GM12878 (cell line): ENCODE results near the gene COX6B2. TPM values are rescaled to one million over a fixed set of nuclear protein-coding genes. Genes with fewer than 3 reads are reported as not detected.

Experiments used
- ATAC-seq: fragments of 200-7000 bp; cut with Tn5 transposase; 3 replicates; pipeline ENCODE4 v1.9.1; 2020; ENCODE audit warnings: mild to moderate bottlenecking, moderate library complexity
- BruUV-seq: library from RNA; stranded (reverse); fragments of 400-500 nt; replicated peaks from 2 replicates; lab custom pipeline; 2021; lab: Mats Ljungman, UMichigan
- CTCF ChIA-PET: fragments of 300-600 bp; sonication (Branson Sonifier 250); formaldehyde crosslinking; extraction: SDS; loops from one replicate; lab custom pipeline; 2021; ENCODE audit warnings: inconsistent platforms; lab: Yijun Ruan, JAX
- POLR2A ChIA-PET: fragments of 350-600 bp; formaldehyde crosslinking; extraction: SDS; loops from one replicate; lab custom pipeline; 2021; ENCODE audit warnings: inconsistent platforms; lab: Charles Lee
- RAD21 ChIA-PET: fragments of 300-600 bp; sonication (Branson Sonifier 250); formaldehyde crosslinking; loops from one replicate; lab custom pipeline; 2023; ENCODE audit warnings: antibody characterized with exemption; ENCODE audit not compliant: unreplicated experiment; lab: Charles Lee
- SMC1A ChIA-PET: fragments of 300-600 bp; sonication (Branson Sonifier 250); formaldehyde crosslinking; loops from one replicate; lab custom pipeline; 2023; ENCODE audit not compliant: unreplicated experiment, uncharacterized antibody; lab: Charles Lee
- DNase-seq: peaks from one replicate; pipeline ENCODE4 v3.0.0-alpha.2; 2011; ENCODE audit warnings: low read depth, low spot score
- FAIRE-seq: peaks from 3 replicates; lab custom pipeline; 2011; peaks lifted over from hg19 to GRCh38; lab: Jason Lieb, UNC
- H2AFZ ChIP-seq: 2 replicates; pipeline ENCODE4 v1.6.0; 2011; ENCODE audit warnings: low read depth, low read length, control low read depth; ENCODE audit not compliant: control insufficient read depth
- H3K27ac ChIP-seq: 2 replicates; pipeline ENCODE4 v1.5.1; 2011; ENCODE audit warnings: control low read depth; ENCODE audit not compliant: control insufficient read depth, insufficient read depth
- H3K27me3 ChIP-seq, 2 experiments: replicated peaks in 1 of 2; 2 replicates each; pipeline versions ENCODE4 v1.6.0 to v1.6.1; 2011; ENCODE audit warnings: low read length in 1 of 2; ENCODE audit not compliant: control insufficient read depth in 2 of 2, insufficient read depth in 2 of 2
- H3K36me3 ChIP-seq, 2 experiments: 2 replicates each; pipeline ENCODE4 v1.5.1; 2011; ENCODE audit warnings: low read length in 1 of 2; ENCODE audit not compliant: control insufficient read depth in 2 of 2, insufficient read depth in 2 of 2
- H3K4me1 ChIP-seq: 2 replicates; pipeline ENCODE4 v1.6.1; 2011; ENCODE audit warnings: mild to moderate bottlenecking, low read length, moderate library complexity, mixed read lengths; ENCODE audit not compliant: control insufficient read depth, insufficient read depth
- H3K4me2 ChIP-seq: 2 replicates; pipeline ENCODE4 v1.6.0; 2011; ENCODE audit warnings: control low read depth; ENCODE audit not compliant: control insufficient read depth, insufficient read depth
- H3K4me3 ChIP-seq: fragments of 200-600 bp; sonication (generic); 2 replicates; pipeline ENCODE4 v1.5.1; 2016
- H3K79me2 ChIP-seq: 2 replicates; pipeline ENCODE4 v1.6.0; 2011; ENCODE audit warnings: low read length; ENCODE audit not compliant: control insufficient read depth, insufficient read depth
- H3K9ac ChIP-seq: 2 replicates; pipeline ENCODE4 v1.8.0; 2011; ENCODE audit warnings: low read length, control low read depth, mixed read lengths; ENCODE audit not compliant: control insufficient read depth, insufficient read depth
- H3K9me3 ChIP-seq: replicated peaks from 3 replicates; pipeline ENCODE4 v1.5.1; 2011; ENCODE audit warnings: mild to moderate bottlenecking, low read length; ENCODE audit not compliant: control insufficient read depth, insufficient read depth
- H4K20me1 ChIP-seq: 2 replicates; pipeline ENCODE4 v1.6.0; 2011; ENCODE audit not compliant: control insufficient read depth, insufficient read depth
- BMI1 ChIP-seq: fragments of 450-650 bp; IDR thresholded peaks from 2 replicates; pipeline ENCODE4 v1.6.1; 2016; ENCODE audit warnings: mild to moderate bottlenecking, moderate library complexity, borderline replicate concordance
- EZH2 ChIP-seq: IDR thresholded peaks from 2 replicates; pipeline ENCODE4 v1.6.1; 2012; ENCODE audit warnings: low read depth, mild to moderate bottlenecking, control low read depth, inconsistent platforms, low read length, borderline replicate concordance; ENCODE audit not compliant: control insufficient read depth
- HDAC2 ChIP-seq: fragments of 200-600 bp; sonication (generic); IDR thresholded peaks from 2 replicates; pipeline ENCODE4 v1.6.1; 2017
- POLR2AphosphoS2 ChIP-seq: IDR thresholded peaks from 2 replicates; pipeline ENCODE4 v1.6.1; 2011; ENCODE audit warnings: low read depth, mild to moderate bottlenecking, low read length, improper control_type of control experiment, moderate library complexity
- RB1 ChIP-seq: fragments of 450-650 bp; formaldehyde crosslinking; IDR thresholded peaks from 2 replicates; pipeline ENCODE4 v1.6.1; 2017; ENCODE audit warnings: mild to moderate bottlenecking, borderline replicate concordance
- SIN3A ChIP-seq: IDR thresholded peaks from 2 replicates; pipeline ENCODE4 v1.6.1; 2012; ENCODE audit warnings: low read depth, low read length, improper control_type of control experiment
- SP1 ChIP-seq: IDR thresholded peaks from one replicate; pipeline ENCODE4 v1.6.1; 2011; ENCODE audit warnings: low read depth, low read length
- TCF12 ChIP-seq: IDR thresholded peaks from 2 replicates; pipeline ENCODE4 v1.6.1; 2011; ENCODE audit warnings: low read depth, mild to moderate bottlenecking, low read length
- TCF7 ChIP-seq: IDR thresholded peaks from 2 replicates; pipeline ENCODE4 v1.6.1; 2014; ENCODE audit warnings: antibody characterized with exemption, borderline replicate concordance
- ZBED1 ChIP-seq: IDR thresholded peaks from 2 replicates; pipeline ENCODE4 v1.6.1; 2016; ENCODE audit warnings: borderline replicate concordance
- ZSCAN29 ChIP-seq: fragments of 450-650 bp; IDR thresholded peaks from 2 replicates; pipeline ENCODE4 v1.6.1; 2017; ENCODE audit warnings: mild to moderate bottlenecking, moderate library complexity
- WGBS: methylation state at CpG from one replicate; pipeline ENCODE4 v1.1.6; 2016; ENCODE audit warnings: low lambda C conversion rate; ENCODE audit not compliant: insufficient replicate concordance, insufficient coverage; ENCODE audit errors: missing lambda C conversion rate; 5-methylcytosine and 5-hydroxymethylcytosine counted together
- in situ Hi-C: fragments of 300-500 bp; cut with MboI; formaldehyde crosslinking; loops from 9 replicates; pipeline ENCODE4 v1.14.3; 2018; ENCODE audit warnings: mixed read lengths
- intact Hi-C: fragments of 100-400 bp; cut with micrococcal nuclease; formaldehyde crosslinking; loops from one replicate; pipeline ENCODE4 v1.14.2; 2022; ENCODE audit not compliant: unreplicated experiment
- polyA plus RNA-seq, 11 experiments: library from polyadenylated mRNA; depleted of rRNA in 4 of 11; unstranded in 6 of 11; stranded (reverse) in 5 of 11; fragments of >200 nt; fragmentation: Nextera tagmentation in 4 of 11; fragmentation: Illumina TruSeq in 1 of 11; extraction: Ambion mirVana in 4 of 11; extraction: Trizol in 1 of 11; gene quantifications; 1 replicate in 1 of 11; 2 replicates in 10 of 11; pipeline versions ENCODE4 v1.2.1 to v1.2.3, GENCODE V29; 2011 to 2016; ENCODE audit warnings: inconsistent platforms in 2 of 11, missing spikeins in 2 of 11, low read depth in 1 of 11
- total RNA-seq, 4 experiments: library from RNA; depleted of rRNA in 3 of 4; stranded (reverse); fragments of >200 nt in 3 of 4; fragmentation: Illumina TruSeq in 1 of 4; extraction: Trizol in 1 of 4; gene quantifications; 2 replicates each; pipeline versions ENCODE4 v1.2.1 to v1.2.3, GENCODE V29; 2013 to 2021
- TF ChIP-seq, protein P1 (sequence below): IDR thresholded peaks from 2 replicates; pipeline ENCODE4 v1.6.1; 2011; ENCODE audit warnings: low read depth, low read length, improper control_type of control experiment, borderline replicate concordance
- TF ChIP-seq, protein P2 (sequence below): fragments of 450-650 bp; IDR thresholded peaks from 2 replicates; pipeline ENCODE4 v1.6.1; 2018; ENCODE audit warnings: borderline replicate concordance, mild to moderate bottlenecking; ENCODE audit not compliant: partially characterized antibody
- TF ChIP-seq, protein P3 (sequence below): fragments of 450-650 bp; IDR thresholded peaks from 2 replicates; pipeline ENCODE4 v1.6.1; 2017; ENCODE audit warnings: mild to moderate bottlenecking

COX6B2 gene
- total and polyA plus RNA-seq, 10 of the 15 experiments (the other 5 are each of a cell fraction or from before 2014, with no cell fraction given), result 0.05 to 0.08 (median 0.07) TPM; not detected in 6

DNA sequence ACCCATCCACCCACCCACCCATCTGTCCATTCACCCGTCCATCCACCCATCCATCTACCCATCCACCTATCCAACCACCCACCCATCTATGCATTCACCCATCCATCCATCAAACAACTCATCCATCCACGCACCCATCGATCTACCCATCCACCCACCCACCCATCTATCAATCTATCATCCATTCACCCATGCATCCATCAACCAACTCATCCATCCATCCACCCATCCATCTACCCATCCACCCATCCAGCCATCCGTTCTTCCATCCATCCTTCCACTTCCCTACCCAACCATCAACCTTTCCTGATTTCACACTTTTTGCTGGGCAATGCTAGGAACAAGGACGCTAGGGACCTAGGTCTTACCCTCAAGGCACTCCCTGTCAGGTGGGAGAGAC lies 27.5 kb upstream of the COX6B2 start:
- intact Hi-C loops, result loop anchor here (5.0 to 10.0 kb wide), 3 partner anchors 80 to 767 kb away; partner anchors contain the start of gene PPP6R1
- Histone ChIP-seq H3K36me3 (peaks cover 0 to 4% of the 10 kb centered on the region in 2 experiments; a peak in 1 of 4 replicates), H3K4me1 (peaks cover 11% of the 10 kb centered on the region), H3K27me3 (no peaks in the 10 kb centered on the region), H3K9me3 (no peaks in the 10 kb centered on the region), H3K27ac (no peak overlapping the region), H3K79me2 (peaks cover 19% of the 10 kb centered on the region), H3K4me3 (no peak overlapping the region), H3K9ac (no peak overlapping the region), H3K4me2 (no peak overlapping the region), H2AFZ (no peak overlapping the region), H4K20me1 (peaks cover 7% of the 10 kb centered on the region)
- in situ Hi-C loops, result no loop called here
- TF ChIP-seq ZBED1, result no peak
- TF ChIP-seq SIN3A, result no peak
- no peak for TF ChIP-seq POLR2AphosphoS2
- TF ChIP-seq ZSCAN29, result no peak
- TF ChIP-seq HDAC2, result no peak
- TF ChIP-seq, protein P1, sequence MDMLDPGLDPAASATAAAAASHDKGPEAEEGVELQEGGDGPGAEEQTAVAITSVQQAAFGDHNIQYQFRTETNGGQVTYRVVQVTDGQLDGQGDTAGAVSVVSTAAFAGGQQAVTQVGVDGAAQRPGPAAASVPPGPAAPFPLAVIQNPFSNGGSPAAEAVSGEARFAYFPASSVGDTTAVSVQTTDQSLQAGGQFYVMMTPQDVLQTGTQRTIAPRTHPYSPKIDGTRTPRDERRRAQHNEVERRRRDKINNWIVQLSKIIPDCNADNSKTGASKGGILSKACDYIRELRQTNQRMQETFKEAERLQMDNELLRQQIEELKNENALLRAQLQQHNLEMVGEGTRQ, result no peak
- TF ChIP-seq TCF7, result no peak
- TF ChIP-seq, protein P2, sequence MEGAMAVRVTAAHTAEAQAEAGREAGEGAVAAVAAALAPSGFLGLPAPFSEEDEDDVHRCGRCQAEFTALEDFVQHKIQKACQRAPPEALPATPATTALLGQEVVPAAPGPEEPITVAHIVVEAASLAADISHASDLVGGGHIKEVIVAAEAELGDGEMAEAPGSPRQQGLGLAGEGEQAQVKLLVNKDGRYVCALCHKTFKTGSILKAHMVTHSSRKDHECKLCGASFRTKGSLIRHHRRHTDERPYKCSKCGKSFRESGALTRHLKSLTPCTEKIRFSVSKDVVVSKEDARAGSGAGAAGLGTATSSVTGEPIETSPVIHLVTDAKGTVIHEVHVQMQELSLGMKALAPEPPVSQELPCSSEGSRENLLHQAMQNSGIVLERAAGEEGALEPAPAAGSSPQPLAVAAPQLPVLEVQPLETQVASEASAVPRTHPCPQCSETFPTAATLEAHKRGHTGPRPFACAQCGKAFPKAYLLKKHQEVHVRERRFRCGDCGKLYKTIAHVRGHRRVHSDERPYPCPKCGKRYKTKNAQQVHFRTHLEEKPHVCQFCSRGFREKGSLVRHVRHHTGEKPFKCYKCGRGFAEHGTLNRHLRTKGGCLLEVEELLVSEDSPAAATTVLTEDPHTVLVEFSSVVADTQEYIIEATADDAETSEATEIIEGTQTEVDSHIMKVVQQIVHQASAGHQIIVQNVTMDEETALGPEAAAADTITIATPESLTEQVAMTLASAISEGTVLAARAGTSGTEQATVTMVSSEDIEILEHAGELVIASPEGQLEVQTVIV, result no peak
- TF ChIP-seq, protein P3, sequence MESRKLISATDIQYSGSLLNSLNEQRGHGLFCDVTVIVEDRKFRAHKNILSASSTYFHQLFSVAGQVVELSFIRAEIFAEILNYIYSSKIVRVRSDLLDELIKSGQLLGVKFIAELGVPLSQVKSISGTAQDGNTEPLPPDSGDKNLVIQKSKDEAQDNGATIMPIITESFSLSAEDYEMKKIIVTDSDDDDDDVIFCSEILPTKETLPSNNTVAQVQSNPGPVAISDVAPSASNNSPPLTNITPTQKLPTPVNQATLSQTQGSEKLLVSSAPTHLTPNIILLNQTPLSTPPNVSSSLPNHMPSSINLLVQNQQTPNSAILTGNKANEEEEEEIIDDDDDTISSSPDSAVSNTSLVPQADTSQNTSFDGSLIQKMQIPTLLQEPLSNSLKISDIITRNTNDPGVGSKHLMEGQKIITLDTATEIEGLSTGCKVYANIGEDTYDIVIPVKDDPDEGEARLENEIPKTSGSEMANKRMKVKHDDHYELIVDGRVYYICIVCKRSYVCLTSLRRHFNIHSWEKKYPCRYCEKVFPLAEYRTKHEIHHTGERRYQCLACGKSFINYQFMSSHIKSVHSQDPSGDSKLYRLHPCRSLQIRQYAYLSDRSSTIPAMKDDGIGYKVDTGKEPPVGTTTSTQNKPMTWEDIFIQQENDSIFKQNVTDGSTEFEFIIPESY, result no peak
- no peak for TF ChIP-seq BMI1
- no peak for TF ChIP-seq TCF12
- no peak for TF ChIP-seq EZH2
- no peak for TF ChIP-seq RB1
- TF ChIP-seq SP1, result no peak
- ATAC-seq, result no peak
- SMC1A ChIA-PET, result interaction anchor here (2.8 kb wide), 1 partner anchor 43 kb away, joined by 15 read pairs; the partner anchor contains the start of gene KMT5C
- FAIRE-seq, result no peak
- POLR2A ChIA-PET, result interaction anchor here (1.1 to 3.1 kb wide), 2 partner anchors 41 to 43 kb away, joined by 4 to 26 read pairs; partner anchors contain the start of gene KMT5C
- no TSS peak for BruUV-seq
- DNase-seq, result no peak
- 94% methylated on average over 5 of the region's 5 CpGs for WGBS
- RAD21 ChIA-PET, result no interaction called here
- CTCF ChIA-PET, result interaction anchor here (3.2 to 3.4 kb wide), 2 partner anchors 80 to 89 kb away, joined by 34 to 49 read pairs; no protein-coding TSS in a partner anchor
